K562 (cell line): ENCODE measurements around the gene PNPLA2. TPM values are rescaled to one million over a fixed set of nuclear protein-coding genes. Genes with fewer than 3 reads are reported as not detected.
A peak's percentile ranks its signal among the peaks of the same experiment; 100 is the strongest.

Source experiments
- DEAF1 ChIP-seq: fragments of 450-650 bp; formaldehyde crosslinking; IDR thresholded peaks from 2 replicates; pipeline ENCODE4 v1.4.0; 2020; ENCODE audit warnings: mild to moderate bottlenecking, moderate library complexity
- ETS1 ChIP-seq: conservative IDR thresholded peaks from 2 replicates; pipeline ENCODE4 v1.6.1; 2011; ENCODE audit warnings: low read depth, mild to moderate bottlenecking, low read length; ENCODE audit not compliant: control insufficient read depth
- ETS2 ChIP-seq: IDR thresholded peaks from 2 replicates; pipeline ENCODE4 v1.6.1; 2016; ENCODE audit warnings: borderline replicate concordance, missing genetic modification characterization, mild to moderate bottlenecking, moderate library complexity, missing compliant biosample characterization; ENCODE audit not compliant: poor library complexity, severe bottlenecking
- GATA2 ChIP-seq: sonication (generic); formaldehyde crosslinking; IDR thresholded peaks from 2 replicates; pipeline ENCODE4 v1.4.0; 2020; ENCODE audit warnings: mild to moderate bottlenecking, missing genetic modification reagents
- HOMEZ ChIP-seq: fragments of 250-450 bp; sonication (Bioruptor Pico); IDR thresholded peaks from 2 replicates; pipeline ENCODE4 v1.4.0; 2020; ENCODE audit warnings: mild to moderate bottlenecking, moderate library complexity
- IFI16 ChIP-seq: fragments of 250-450 bp; sonication (Bioruptor Pico); IDR thresholded peaks from 2 replicates; pipeline ENCODE4 v2.1.2; 2022; ENCODE audit warnings: mild to moderate bottlenecking, inconsistent platforms
- IRF9 ChIP-seq: fragments of 450-650 bp; IDR thresholded peaks from 2 replicates; pipeline ENCODE4 v1.6.1; 2016; ENCODE audit warnings: missing biosample characterization, missing genetic modification characterization
- MAFK ChIP-seq: IDR thresholded peaks from 2 replicates; pipeline ENCODE4 v1.6.1; 2011; ENCODE audit warnings: low read length, improper control_type of control experiment
- MCM7 ChIP-seq, 2 experiments: fragments of 450-650 bp; IDR thresholded peaks; 2 replicates each; pipeline ENCODE4 v1.6.1; 2016 to 2018
- NR3C1 ChIP-seq: sonication (generic); formaldehyde crosslinking; IDR thresholded peaks from 2 replicates; pipeline ENCODE4 v1.8.1; 2022; ENCODE audit warnings: missing genetic modification reagents
- PCBP2 ChIP-seq: fragments of 200-400 bp; formaldehyde crosslinking; IDR thresholded peaks from 2 replicates; pipeline ENCODE4 v1.6.1; 2018; ENCODE audit warnings: low read length, low read depth, mild to moderate bottlenecking, moderate library complexity; ENCODE audit not compliant: poor library complexity, severe bottlenecking
- RBM22 ChIP-seq: fragments of 200-400 bp; formaldehyde crosslinking; IDR thresholded peaks from 2 replicates; pipeline ENCODE4 v1.6.1; 2018; ENCODE audit warnings: low read length, low read depth; ENCODE audit not compliant: poor library complexity, severe bottlenecking
- RUNX1 ChIP-seq: sonication (generic); IDR thresholded peaks from 2 replicates; pipeline ENCODE4 v1.6.1; 2016; ENCODE audit warnings: antibody characterized with exemption, low read depth
- SIN3B ChIP-seq: fragments of 450-650 bp; IDR thresholded peaks from 2 replicates; pipeline ENCODE4 v1.6.1; 2017; ENCODE audit warnings: low read depth, mild to moderate bottlenecking, moderate library complexity
- SMAD3 ChIP-seq: fragments of 450-650 bp; formaldehyde crosslinking; conservative IDR thresholded peaks from 2 replicates; pipeline ENCODE4 v1.4.0; 2020; ENCODE audit warnings: mild to moderate bottlenecking
- SPI1 ChIP-seq: IDR thresholded peaks from 2 replicates; pipeline ENCODE4 v1.6.1; 2011; ENCODE audit warnings: low read depth, low read length, control low read depth, borderline replicate concordance
- THRAP3 ChIP-seq: fragments of 450-650 bp; IDR thresholded peaks from 2 replicates; pipeline ENCODE4 v1.6.1; 2016; ENCODE audit warnings: mild to moderate bottlenecking, inconsistent platforms, borderline replicate concordance
- TSC22D4 ChIP-seq: fragments of 450-650 bp; IDR thresholded peaks from 2 replicates; pipeline ENCODE4 v1.6.1; 2016; ENCODE audit warnings: missing genetic modification characterization, missing biosample characterization, control low read depth
- XRCC4 ChIP-seq: IDR thresholded peaks from one replicate; pipeline ENCODE4 v1.6.1; 2011; ENCODE audit not compliant: insufficient read depth, insufficient read length; ENCODE audit errors: extremely low read depth
- ZNF232 ChIP-seq: sonication (generic); formaldehyde crosslinking; IDR thresholded peaks from 2 replicates; pipeline ENCODE4 v1.8.0; 2022; ENCODE audit warnings: mild to moderate bottlenecking, missing genetic modification reagents
- ZNF274 ChIP-seq: IDR thresholded peaks from 2 replicates; pipeline ENCODE4 v1.6.1; 2011; ENCODE audit warnings: low read depth, mild to moderate bottlenecking, low read length, moderate library complexity, borderline replicate concordance
- ZNF354B ChIP-seq: fragments of 250-450 bp; sonication (Bioruptor Pico); IDR thresholded peaks from 2 replicates; pipeline ENCODE4 v1.4.0; 2020
- polyA plus RNA-seq, 8 experiments: library from polyadenylated mRNA; depleted of rRNA in 4 of 8; stranded (reverse) in 5 of 8; unstranded in 3 of 8; fragments of >200 nt; fragmentation: Nextera tagmentation in 2 of 8; fragmentation: Illumina TruSeq in 1 of 8; extraction: Ambion mirVana in 2 of 8; extraction: Trizol in 1 of 8; gene quantifications; 2 replicates each; pipeline versions ENCODE4 v1.2.1 to v1.2.3, GENCODE V29; 2011 to 2014; ENCODE audit warnings: inconsistent platforms in 1 of 8, missing spikeins in 1 of 8
- total RNA-seq, 7 experiments: library from RNA; depleted of rRNA in 6 of 7; stranded (reverse); fragments of >200 nt in 6 of 7; fragmentation: Illumina TruSeq in 2 of 7; extraction: Trizol in 2 of 7; gene quantifications; 2 replicates each; pipeline versions ENCODE4 v1.2.1 to v1.2.3, GENCODE V29; 2011 to 2021; ENCODE audit warnings: low replicate concordance in 1 of 7
- TF ChIP-seq, protein P1 (sequence below): fragments of 450-650 bp; IDR thresholded peaks from 2 replicates; pipeline ENCODE4 v1.6.1; 2016

PNPLA2 gene
- total and polyA plus RNA-seq, 9 of the 15 experiments (the other 6 are each of a cell fraction or from before 2014, with no cell fraction given), result 0.39 to 87.1 (median 8.4) TPM

GRCh38 chr11:809287-810039 lies 9.3 kb upstream of the PNPLA2 start, which contains the start of gene RPLP2 (continued):
- TF ChIP-seq ZNF274, result no peak
- TF ChIP-seq MCM7 (IDR thresholded peaks at IDR 0.05), result no peak
- no peak for TF ChIP-seq THRAP3
- TF ChIP-seq ZNF354B (CRISPR knock-in tag), result no peak
- peak; percentile 98 for TF ChIP-seq ETS1
- TF ChIP-seq NR3C1 (CRISPR knock-in tag), result peak; percentile 83
- no peak for TF ChIP-seq XRCC4
- TF ChIP-seq SPI1, result peak; percentile 43
- TF ChIP-seq ETS2 (tag), result no peak
- 0 out of 2 replicates have a peak, but pooled peaks have one; percentile 82 for TF ChIP-seq SMAD3 (CRISPR knock-in tag)
- TF ChIP-seq IFI16 (CRISPR knock-in tag), result no peak
- TF ChIP-seq HOMEZ (CRISPR knock-in tag), result no peak
- no peak; the same call in 1 of the 2 replicates for TF ChIP-seq MAFK
- 0 out of 2 replicates have a peak, but pooled peaks have one; percentile 8 for TF ChIP-seq ZNF232 (CRISPR knock-in tag)
- TF ChIP-seq TSC22D4, result no peak
- no peak for TF ChIP-seq IRF9
- TF ChIP-seq PCBP2, result no peak
- TF ChIP-seq, protein P1, sequence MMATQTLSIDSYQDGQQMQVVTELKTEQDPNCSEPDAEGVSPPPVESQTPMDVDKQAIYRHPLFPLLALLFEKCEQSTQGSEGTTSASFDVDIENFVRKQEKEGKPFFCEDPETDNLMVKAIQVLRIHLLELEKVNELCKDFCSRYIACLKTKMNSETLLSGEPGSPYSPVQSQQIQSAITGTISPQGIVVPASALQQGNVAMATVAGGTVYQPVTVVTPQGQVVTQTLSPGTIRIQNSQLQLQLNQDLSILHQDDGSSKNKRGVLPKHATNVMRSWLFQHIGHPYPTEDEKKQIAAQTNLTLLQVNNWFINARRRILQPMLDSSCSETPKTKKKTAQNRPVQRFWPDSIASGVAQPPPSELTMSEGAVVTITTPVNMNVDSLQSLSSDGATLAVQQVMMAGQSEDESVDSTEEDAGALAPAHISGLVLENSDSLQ, result peak; percentile 83
- TF ChIP-seq RUNX1, result no peak
- TF ChIP-seq RBM22, result no peak
- no peak for TF ChIP-seq GATA2 (CRISPR knock-in tag)
- TF ChIP-seq DEAF1, result no peak
- peak; percentile 89 for TF ChIP-seq SIN3B
